GM18526 (cell line): ENCODE data around the gene FIBP.

Experiments used
- POLR2A ChIP-seq: IDR thresholded peaks from 3 replicates; pipeline ENCODE4 v1.6.1; 2011; ENCODE audit not compliant: insufficient read length; ENCODE audit errors: extremely low read depth

Gene FIBP

DNA sequence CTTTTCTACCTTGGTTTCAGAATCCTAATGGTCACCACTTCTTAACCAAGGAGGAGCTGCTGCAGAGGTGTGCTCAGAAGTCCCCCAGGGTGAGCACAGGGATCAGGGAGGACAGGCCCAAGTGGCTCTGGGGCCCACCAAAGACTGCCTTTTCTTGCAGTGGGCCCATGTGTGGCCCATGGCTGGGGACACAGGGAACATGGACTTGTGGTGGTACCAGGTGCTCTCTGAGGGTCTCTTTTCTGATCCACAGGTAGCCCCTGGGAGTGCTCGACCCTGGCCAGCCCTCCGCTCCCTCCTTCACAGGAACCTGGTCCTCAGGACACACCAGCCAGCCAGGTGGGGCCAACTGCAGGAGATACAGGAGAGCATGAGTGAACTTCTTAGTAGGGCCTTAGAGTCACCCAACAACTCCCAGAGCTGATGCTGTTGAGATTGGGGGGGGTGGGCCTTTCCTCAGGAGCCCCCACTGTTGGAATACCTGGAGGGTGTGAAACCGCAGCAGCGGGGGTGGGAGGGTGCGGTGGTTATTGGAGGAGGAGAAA, 26.0 kb downstream of the FIBP start:
- TF ChIP-seq POLR2A: no peak

DNA sequence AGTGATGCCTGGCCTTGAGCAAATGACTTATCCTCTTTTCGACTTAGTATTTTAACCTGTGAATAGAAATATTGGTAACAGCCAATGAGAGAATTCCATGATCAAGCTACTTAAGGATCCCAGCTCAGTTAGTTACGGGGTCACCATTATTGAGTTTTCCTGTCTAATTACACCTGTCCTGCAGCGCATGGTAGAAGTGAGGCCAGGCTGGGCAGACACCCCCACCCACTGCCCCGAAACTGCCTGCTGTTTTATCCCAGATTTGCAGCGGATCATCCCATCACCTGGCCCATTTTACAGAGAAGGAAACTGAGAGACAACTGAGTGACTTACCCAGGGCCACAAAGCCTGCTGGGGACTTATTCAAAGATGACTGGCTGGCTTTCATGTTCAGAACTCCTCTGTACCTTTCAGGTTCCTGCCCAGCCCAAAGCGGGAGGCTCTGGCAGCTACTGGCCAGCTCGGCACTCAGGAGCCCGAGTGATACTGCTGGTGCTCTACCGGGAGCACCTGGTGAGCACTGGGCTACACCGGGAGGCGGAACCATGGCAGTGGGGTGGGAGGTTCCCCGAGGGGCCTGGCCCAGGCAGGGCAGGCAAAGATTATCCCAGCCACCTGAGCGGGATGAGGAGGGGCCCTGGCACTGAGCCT, 26.6 kb downstream of the FIBP start:
- no peak for TF ChIP-seq POLR2A

DNA sequence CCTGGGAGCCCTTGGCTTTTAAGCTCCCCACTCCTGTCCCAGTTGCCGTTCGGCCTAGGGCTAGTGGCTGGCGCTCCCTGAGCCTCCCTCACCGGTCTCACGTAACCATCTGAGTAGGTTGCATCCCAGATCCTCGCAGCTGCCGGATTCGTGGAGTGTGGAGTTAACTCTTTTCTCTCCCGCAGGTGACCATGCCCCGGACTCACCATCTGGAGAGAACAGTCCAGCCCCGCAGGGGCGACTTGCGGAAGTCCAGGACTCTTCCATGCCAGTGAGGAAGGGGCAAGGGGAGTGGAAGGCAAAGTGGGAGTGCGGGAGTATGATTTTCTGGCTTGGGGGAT, 27.1 kb downstream of the FIBP start:
- TF ChIP-seq POLR2A: no peak

GRCh38 chr11:65860278-65861164, 27.8 kb downstream of the FIBP start, which contains the start of gene MUS81:
Gene MUS81, plus strand, starts transcription at chr11:65860433. Its CDS starts 321 bp downstream, at chr11:65860754.
- peak; percentile 67 for TF ChIP-seq POLR2A

DNA sequence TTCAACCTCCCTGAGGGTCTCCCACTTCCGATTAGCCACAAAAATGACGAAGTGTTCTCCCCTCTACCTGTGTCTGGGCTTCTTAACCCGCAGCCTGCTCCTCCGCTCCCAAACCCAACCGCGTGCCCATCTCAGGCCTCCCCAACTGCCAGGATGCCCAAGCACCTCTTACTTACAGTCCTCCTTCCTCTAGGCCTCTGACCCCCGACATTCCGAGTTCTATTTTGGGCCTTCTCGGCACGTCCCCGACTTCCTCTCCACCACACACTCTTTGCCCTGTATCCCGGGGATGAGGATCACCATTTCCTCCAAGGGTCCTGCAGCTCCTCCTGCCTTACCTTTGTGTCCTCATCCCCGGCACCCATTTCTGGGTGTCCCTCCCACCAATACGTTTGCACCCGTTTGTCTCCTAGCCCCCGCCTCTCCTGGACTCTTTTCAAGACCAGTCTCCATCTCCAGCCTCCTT, 28.4 kb downstream of the FIBP start:
- TF ChIP-seq POLR2A: no peak

GRCh38 chr11:65859095-65859811, 29.0 kb downstream of the FIBP start:
- TF ChIP-seq POLR2A: peak; percentile 97

DNA sequence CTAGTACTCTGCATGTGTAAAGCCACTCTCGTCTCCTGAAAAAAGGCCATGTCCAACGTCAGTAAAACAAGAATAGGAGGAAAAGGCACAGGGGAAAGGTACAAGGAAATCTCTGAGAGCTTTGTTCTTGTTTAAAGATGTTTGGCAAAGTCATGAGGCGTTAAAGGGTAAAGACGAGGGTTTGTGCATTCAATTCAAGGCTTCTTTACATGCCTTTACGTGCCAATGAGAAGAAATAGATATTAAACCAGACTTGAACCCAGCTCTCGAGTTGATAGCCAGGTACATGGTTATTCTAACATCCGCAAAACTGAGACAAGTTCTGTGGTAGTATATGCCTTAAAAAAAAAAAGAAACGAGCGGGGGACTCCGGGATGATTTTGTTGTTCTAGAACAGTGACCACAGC, 29.6 kb downstream of the FIBP start:
- TF ChIP-seq POLR2A: no peak

- TF ChIP-seq POLR2A: peak; percentile 99
These were observed 30.2 kb downstream of the FIBP start, which contains the start of gene CFL1 for GRCh38 chr11:65857853-65858680. Gene CFL1, minus strand, starts transcription at chr11:65858180. Its CDS starts 81 bp downstream, at chr11:65858099.

GRCh38 chr11:65857500-65857852, 30.8 kb downstream of the FIBP start:
- no peak for TF ChIP-seq POLR2A

DNA sequence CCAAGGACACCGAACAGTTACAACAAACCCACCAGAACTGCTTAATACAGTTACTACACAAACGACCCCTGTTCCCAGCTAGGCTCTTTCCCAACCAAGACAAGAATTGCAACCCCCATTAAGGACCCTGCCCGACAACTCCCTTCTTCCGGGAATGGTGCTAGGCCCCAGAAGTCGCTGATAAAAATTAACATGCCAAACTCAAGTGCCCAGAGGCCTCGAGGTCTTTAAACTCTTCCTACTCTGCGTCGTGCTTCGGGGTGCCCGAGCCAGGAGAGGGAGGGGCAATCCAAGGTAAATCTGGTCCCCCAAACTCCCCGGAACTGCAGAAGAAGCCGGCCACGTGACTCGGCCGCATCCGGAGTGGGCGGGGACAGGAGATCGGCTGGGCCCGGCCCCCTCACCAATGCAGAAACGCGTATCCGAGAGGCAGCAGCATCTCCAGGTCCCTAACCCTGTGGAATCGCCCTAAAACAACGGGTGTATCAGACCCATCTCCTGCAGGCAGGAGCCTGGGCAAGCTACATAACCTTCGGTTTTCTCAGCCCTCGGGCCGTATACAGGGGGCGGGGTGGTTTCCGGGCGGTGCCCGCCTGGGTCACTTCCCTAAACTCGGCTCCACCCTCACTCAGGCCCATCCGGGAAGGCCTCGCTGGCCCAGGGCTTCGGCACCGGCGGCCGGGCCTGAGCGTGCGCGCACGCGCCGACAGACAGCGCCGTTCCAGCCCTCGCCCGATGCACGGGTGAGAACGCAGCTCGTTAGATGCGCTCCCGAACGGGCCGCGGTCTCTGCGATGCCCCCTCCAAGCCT, 31.4 kb downstream of the FIBP start:
- TF ChIP-seq POLR2A: peak; percentile 60

DNA sequence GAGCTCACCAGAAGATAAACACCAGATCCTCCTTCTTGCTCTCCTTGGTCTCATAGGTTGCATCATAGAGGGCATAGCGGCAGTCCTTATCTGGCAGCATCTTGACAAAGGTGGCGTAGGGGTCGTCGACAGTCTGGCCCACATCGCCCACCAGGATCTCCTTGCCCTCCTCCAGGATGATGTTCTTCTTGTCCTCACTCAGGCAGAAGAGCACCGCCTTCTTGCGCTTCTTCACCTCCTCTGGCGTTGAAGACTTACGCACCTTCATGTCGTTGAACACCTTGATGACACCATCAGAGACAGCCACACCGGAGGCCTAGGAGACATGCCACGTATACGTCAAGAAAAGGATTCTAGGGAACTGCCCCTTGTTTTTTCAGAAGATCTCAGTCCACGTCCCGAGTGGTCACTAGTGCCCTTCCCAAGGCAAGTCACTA, 32.3 kb downstream of the FIBP start:
- no peak for TF ChIP-seq POLR2A

DNA sequence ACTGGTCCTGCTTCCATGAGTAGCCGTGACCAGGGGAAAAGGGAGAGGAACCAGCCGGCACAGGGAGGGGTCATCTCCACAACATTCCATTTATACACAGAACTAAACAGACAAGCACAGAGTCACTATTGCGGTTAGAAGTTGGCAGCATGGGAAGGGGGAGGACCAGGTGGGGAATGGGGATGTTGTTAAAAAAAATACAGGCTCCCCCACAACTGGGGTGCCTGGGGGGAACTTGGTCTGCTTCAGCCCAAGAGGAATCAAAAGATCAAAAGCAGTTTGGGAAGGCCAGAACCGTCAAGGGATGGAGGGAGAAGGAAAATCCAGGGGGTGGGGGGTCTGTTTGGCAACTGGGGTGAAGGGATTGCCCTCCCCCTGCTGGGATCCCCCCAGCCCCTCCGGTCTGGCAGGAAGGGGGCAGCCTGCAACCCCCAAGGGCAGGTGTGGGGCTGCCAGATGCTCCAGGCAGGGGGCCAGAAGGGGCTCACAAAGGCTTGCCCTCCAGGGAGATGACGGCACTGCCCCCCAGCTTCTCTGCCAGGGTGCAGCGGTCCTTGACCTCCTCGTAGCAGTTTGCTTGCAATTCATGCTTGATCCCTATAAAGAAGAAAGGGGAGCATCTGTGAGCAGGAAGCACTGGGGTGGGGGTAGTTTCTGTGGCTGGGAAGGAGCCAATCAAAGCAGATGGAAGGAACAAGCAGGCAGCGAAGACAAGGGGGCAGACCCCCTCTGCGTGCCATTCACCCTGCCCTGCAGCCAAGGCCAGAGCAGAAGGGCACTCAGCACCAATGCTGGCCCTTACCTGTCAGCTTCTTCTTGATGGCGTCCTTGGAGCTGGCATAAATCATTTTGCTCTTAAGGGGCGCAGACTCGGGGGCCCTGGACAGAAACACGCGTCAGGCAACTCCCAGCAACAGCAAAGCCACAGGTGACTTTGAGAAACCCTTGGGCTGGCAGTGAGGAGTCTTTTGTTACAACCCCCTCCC, 33.1 kb downstream of the FIBP start:
- TF ChIP-seq POLR2A: no peak
